Lower leg skin (tissue), 3 donors: ENCODE data around the gene BPIFB3.
"Not testable (repeated sequence)": the region's sequence is repeated elsewhere in the genome, so short reads cannot be mapped to it uniquely, and the experiment has no call there.

Source experiments
- POLR2A ChIP-seq, 2 donors: fragments of 450-650 bp; IDR thresholded peaks; one replicate each; pipeline ENCODE4 v1.6.1; 2016 to 2017; ENCODE audit warnings: antibody characterized with exemption in 2 of 2, mild to moderate bottlenecking in 1 of 2, moderate library complexity in 1 of 2
- TF ChIP-seq, protein P1 (sequence below), 3 donors: fragments of 450-650 bp; IDR thresholded peaks; one replicate each; pipeline ENCODE4 v1.5.1; 2016; ENCODE audit warnings: antibody characterized with exemption in 3 of 3, mild to moderate bottlenecking in 3 of 3, moderate library complexity in 2 of 3

DNA sequence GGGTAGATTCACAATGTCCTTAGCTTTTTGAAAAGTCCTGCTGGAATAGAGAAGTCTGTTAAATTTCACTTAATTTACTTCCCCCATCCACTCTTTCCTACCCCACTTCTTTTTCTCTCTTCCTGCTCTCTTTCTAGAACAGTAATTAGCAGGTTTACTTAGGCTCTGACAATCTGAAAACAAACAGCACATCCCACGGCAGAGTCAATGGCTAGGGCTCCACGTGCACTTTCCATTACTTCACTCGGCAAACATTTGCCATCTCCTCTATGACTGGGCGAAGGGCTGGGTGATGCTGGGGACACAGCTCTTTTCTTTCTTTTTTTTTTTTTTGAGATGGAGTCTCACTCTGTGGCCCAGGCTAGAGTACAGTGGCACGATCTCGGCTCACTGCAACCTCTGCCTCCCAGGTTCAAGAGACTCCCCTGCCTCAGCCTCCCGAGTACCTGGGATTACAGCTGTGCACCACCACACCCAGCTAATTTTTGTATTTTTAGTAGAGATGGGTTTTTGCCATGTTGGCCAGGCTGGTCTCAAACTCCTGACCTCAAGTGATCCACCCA is 52.4 kb downstream of the BPIFB3 start:
- not testable (repeated sequence) for TF ChIP-seq POLR2A (IDR thresholded peaks at IDR 0.05)
- TF ChIP-seq, protein P1, sequence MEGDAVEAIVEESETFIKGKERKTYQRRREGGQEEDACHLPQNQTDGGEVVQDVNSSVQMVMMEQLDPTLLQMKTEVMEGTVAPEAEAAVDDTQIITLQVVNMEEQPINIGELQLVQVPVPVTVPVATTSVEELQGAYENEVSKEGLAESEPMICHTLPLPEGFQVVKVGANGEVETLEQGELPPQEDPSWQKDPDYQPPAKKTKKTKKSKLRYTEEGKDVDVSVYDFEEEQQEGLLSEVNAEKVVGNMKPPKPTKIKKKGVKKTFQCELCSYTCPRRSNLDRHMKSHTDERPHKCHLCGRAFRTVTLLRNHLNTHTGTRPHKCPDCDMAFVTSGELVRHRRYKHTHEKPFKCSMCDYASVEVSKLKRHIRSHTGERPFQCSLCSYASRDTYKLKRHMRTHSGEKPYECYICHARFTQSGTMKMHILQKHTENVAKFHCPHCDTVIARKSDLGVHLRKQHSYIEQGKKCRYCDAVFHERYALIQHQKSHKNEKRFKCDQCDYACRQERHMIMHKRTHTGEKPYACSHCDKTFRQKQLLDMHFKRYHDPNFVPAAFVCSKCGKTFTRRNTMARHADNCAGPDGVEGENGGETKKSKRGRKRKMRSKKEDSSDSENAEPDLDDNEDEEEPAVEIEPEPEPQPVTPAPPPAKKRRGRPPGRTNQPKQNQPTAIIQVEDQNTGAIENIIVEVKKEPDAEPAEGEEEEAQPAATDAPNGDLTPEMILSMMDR (IDR thresholded peaks at IDR 0.05), result not testable (repeated sequence)
